ENCODE results near the gene AXL. TPM values are rescaled to one million over a fixed set of nuclear protein-coding genes. Genes with fewer than 3 reads are reported as not detected.
"Not testable (repeated sequence)": the region's sequence is repeated elsewhere in the genome, so short reads cannot be mapped to it uniquely, and the experiment has no call there.

Gene AXL
- total RNA-seq, 4 donors from 2014 or later: 19.7 to 52.4 (median 25.6) TPM

DNA sequence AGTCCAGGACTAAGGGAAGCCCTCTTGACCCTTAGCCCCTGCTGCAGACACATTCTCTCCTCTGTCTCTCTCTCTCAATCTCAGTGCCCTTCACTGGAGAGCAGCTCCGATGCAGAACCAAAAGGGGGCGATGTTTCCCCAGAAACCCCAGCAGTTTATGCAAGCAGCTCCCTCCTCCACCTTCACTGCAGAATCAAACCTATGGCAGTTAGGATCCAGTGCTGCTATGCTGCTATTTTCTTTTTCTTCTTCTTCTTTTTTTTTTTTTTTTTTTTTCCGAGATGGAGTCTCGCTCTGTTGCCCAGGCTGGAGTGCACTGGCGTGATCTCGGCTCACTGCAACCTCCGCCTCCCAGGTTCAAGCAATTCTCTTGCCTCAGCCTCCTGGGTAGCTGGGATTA, 14.7 kb upstream of the AXL start:
- in situ Hi-C loops (cut with MboI; ENCODE audit: low pct_ligation_motif_present in 1 of 4, low pct_unique_long_range_greater_than_20kb in 1 of 4, low sequenced_read_pairs in 3 of 4): loop anchor here in 3 of 4 donors (5.0 to 10.0 kb wide), 2 partner anchors 50 to 58 kb away; partner anchors contain the start of gene HNRNPUL1 (in 1 of the 3)
- intact Hi-C loops (cut with DNase I; ENCODE audit: low total_unique reads): not testable (repeated sequence)
- 36% methylated on average over 7 of the region's 7 CpGs; no CpG with 5 or more reads in 1 of the 2 donors for WGBS, 2 donors (ENCODE audit: low coverage in 1 of 2)

DNA sequence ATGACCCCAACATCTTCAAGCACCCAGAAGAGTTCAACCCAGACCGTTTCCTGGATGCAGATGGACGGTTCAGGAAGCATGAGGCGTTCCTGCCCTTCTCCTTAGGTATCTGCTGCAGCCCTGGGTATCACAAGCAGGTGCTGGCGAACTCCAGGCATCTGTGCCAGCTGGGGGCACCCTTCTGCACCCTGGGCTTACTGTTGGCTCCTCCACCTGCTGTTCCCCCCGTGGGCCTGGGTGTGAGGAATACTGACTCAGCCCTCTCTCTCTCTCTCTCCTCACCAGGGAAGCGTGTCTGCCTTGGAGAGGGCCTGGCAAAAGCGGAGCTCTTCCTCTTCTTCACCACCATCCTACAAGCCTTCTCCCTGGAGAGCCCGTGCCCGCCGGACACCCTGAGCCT, 13.0 kb upstream of the AXL start:
- Histone ChIP-seq H3K27ac (no peak overlapping the region), H3K9me3 (no peaks in the 10 kb centered on the region), H3K4me1 (no peaks in the 10 kb centered on the region), H3K4me3 (no peak overlapping the region), H3K36me3 (no peaks in the 10 kb centered on the region), H3K27me3 (no peaks in the 10 kb centered on the region)
- WGBS, 2 donors (ENCODE audit: low coverage in 1 of 2): 67 to 95% methylated on average over 3 to 10 of the region's 10 CpGs
- in situ Hi-C loops (cut with MboI; ENCODE audit: low pct_ligation_motif_present in 1 of 4, low pct_unique_long_range_greater_than_20kb in 1 of 4, low sequenced_read_pairs in 3 of 4): loop anchor here in 2 of 4 donors (10.0 kb wide), 1 partner anchor 49 kb away; no protein-coding TSS in a partner anchor
- TF ChIP-seq EP300 (IDR thresholded peaks at IDR 0.05; ENCODE audit: low read depth): no peak
- TF ChIP-seq POLR2AphosphoS5 (IDR thresholded peaks at IDR 0.05): no peak
- no peak for TF ChIP-seq POLR2A (IDR thresholded peaks at IDR 0.05)
- TF ChIP-seq, protein P1, sequence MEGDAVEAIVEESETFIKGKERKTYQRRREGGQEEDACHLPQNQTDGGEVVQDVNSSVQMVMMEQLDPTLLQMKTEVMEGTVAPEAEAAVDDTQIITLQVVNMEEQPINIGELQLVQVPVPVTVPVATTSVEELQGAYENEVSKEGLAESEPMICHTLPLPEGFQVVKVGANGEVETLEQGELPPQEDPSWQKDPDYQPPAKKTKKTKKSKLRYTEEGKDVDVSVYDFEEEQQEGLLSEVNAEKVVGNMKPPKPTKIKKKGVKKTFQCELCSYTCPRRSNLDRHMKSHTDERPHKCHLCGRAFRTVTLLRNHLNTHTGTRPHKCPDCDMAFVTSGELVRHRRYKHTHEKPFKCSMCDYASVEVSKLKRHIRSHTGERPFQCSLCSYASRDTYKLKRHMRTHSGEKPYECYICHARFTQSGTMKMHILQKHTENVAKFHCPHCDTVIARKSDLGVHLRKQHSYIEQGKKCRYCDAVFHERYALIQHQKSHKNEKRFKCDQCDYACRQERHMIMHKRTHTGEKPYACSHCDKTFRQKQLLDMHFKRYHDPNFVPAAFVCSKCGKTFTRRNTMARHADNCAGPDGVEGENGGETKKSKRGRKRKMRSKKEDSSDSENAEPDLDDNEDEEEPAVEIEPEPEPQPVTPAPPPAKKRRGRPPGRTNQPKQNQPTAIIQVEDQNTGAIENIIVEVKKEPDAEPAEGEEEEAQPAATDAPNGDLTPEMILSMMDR (IDR thresholded peaks at IDR 0.05): no peak
- intact Hi-C loops (cut with DNase I; ENCODE audit: low total_unique reads): loop anchor here (1.0 kb wide), 1 partner anchor 56 kb away; no protein-coding TSS in a partner anchor
- no peak for DNase-seq

More for the DNA sequence above, 14.7 kb upstream of the AXL start:
- not testable (repeated sequence) for H3K36me3 ChIP-seq, H3K9me3 ChIP-seq, H3K27ac ChIP-seq, H3K27me3 ChIP-seq, H3K4me3 ChIP-seq, H3K4me1 ChIP-seq
- TF ChIP-seq, protein P1 (IDR thresholded peaks at IDR 0.05): peak; percentile 81 to 94 (median 84)
- DNase-seq: peak; percentile 88

DNA sequence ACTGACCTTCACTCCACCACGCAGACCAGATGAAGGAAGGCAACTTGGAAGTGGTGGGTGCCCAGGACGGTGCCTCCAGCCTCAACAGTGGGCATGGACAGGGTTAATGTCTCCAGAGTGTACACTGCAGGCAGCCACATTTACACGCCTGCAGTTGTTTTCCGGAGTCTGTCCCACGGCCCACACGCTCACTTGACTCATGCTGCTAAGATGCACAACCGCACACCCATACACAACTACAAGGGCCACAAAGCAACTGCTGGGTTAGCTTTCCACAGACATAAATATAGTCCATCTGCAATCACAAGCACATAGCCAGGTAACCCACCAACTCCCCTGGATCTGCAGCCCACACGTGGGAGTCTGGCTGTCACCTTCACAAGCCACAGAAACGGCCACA, 12.6 kb upstream of the AXL start:
- no peaks in the 10 kb centered on the region for H3K27me3 ChIP-seq
- H3K4me3 ChIP-seq: no peak overlapping the region
- WGBS, 2 donors (ENCODE audit: low coverage in 1 of 2): 82 to 100% methylated on average over 1 to 9 of the region's 9 CpGs
- no peaks in the 10 kb centered on the region for H3K36me3 ChIP-seq
- DNase-seq: no peak
- intact Hi-C loops (cut with DNase I; ENCODE audit: low total_unique reads): no loop called here
- in situ Hi-C loops (cut with MboI; ENCODE audit: low pct_ligation_motif_present in 1 of 4, low pct_unique_long_range_greater_than_20kb in 1 of 4, low sequenced_read_pairs in 3 of 4): loop anchor here in 2 of 4 donors (10.0 kb wide), 1 partner anchor 48 kb away; no protein-coding TSS in a partner anchor
- H3K27ac ChIP-seq: peak overlapping the region in 2 of 4 donors; percentile 28 to 68
- TF ChIP-seq POLR2A (IDR thresholded peaks at IDR 0.05): no peak
- TF ChIP-seq EP300 (IDR thresholded peaks at IDR 0.05; ENCODE audit: low read depth): no peak
- TF ChIP-seq, protein P1 (IDR thresholded peaks at IDR 0.05): no peak
- no peak for TF ChIP-seq POLR2AphosphoS5 (IDR thresholded peaks at IDR 0.05)
- no peaks in the 10 kb centered on the region for H3K9me3 ChIP-seq
- H3K4me1 ChIP-seq: no peaks in the 10 kb centered on the region

DNA sequence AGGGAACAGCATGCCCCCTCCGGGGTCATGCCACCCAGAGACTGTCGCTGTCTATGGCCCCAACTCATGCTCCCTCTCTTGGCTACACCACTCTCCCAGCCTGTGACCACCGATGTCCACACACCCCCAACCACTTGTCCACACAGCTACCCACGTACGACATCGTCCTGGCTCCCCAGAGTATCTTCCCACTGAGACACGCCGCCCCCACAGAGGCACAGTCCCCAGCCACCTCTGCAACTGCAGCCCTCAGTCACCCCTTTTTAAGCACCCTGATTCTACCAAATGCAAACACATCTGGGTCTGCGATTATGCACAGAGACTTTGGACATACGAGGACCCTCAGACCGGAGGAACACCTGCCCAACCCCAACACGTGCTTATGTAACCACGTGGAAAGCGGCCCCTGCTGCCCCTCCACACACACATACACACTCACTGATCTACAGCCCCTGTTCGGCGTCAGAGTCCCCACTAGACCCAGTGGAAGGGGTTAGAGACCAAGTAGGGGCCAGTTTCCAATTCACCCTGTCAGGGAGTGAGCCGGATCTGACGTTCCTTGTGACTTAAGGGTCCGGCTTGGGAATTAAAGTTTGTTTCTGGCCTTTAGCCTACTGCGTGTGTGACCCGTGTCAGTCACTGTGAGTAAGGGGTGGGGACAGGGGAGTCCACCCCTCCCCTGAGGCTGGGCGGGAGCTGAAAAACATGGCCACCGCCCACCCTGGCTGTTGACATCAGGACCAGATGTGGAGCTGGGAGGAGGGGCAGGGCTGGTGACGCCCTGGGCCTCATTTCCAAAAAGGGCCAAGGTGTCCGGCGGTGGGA, 11.9 kb upstream of the AXL start:
- in situ Hi-C loops (cut with MboI; ENCODE audit: low pct_ligation_motif_present in 1 of 4, low pct_unique_long_range_greater_than_20kb in 1 of 4, low sequenced_read_pairs in 3 of 4): loop anchor here in 2 of 4 donors (10.0 kb wide), 1 partner anchor 48 kb away; no protein-coding TSS in a partner anchor
- H3K27ac ChIP-seq: peak overlapping the region; percentile 27 to 68 (median 32)
- no peaks in the 10 kb centered on the region for H3K4me1 ChIP-seq
- DNase-seq: peak; percentile 48
- no peaks in the 10 kb centered on the region for H3K9me3 ChIP-seq
- no peak overlapping the region for H3K4me3 ChIP-seq
- TF ChIP-seq EP300 (IDR thresholded peaks at IDR 0.05; ENCODE audit: low read depth): no peak
- peak in 1 of 3 donors; percentile 10 for TF ChIP-seq POLR2AphosphoS5 (IDR thresholded peaks at IDR 0.05)
- no peaks in the 10 kb centered on the region for H3K27me3 ChIP-seq
- intact Hi-C loops (cut with DNase I; ENCODE audit: low total_unique reads): no loop called here
- 67 to 73% methylated on average over 3 to 24 of the region's 26 CpGs for WGBS, 2 donors (ENCODE audit: low coverage in 1 of 2)
- no peaks in the 10 kb centered on the region for H3K36me3 ChIP-seq

All from transverse colon (tissue), 4 donors.